SJCRH30 (cell line): ENCODE measurements around the gene OR52M1. TPM values are rescaled to one million over a fixed set of nuclear protein-coding genes. Genes with fewer than 3 reads are reported as not detected.

ENCODE experiments used
- DNase-seq, 2 experiments: peaks; one replicate each; pipeline ENCODE4 v3.0.0-alpha.2; 2015 to 2020
- H3K27ac ChIP-seq: fragments of 250-450 bp; sonication (Bioruptor Pico); 2 replicates; pipeline ENCODE4 v1.5.1; 2020; ENCODE audit warnings: mild to moderate bottlenecking, moderate library complexity
- H3K27me3 ChIP-seq: fragments of 250-450 bp; sonication (Bioruptor Pico); 2 replicates; pipeline ENCODE4 v1.5.1; 2020; ENCODE audit warnings: mild to moderate bottlenecking, moderate library complexity
- H3K36me3 ChIP-seq: fragments of 250-450 bp; sonication (Bioruptor Pico); 2 replicates; pipeline ENCODE4 v1.5.1; 2020; ENCODE audit warnings: mild to moderate bottlenecking, moderate library complexity
- H3K4me1 ChIP-seq: fragments of 250-450 bp; sonication (Bioruptor Pico); 2 replicates; pipeline ENCODE4 v1.5.1; 2020; ENCODE audit warnings: mild to moderate bottlenecking, moderate library complexity
- H3K4me3 ChIP-seq: fragments of 250-450 bp; sonication (Bioruptor Pico); 2 replicates; pipeline ENCODE4 v1.5.1; 2020; ENCODE audit warnings: mild to moderate bottlenecking, moderate library complexity
- H3K9me3 ChIP-seq: fragments of 250-450 bp; sonication (Bioruptor Pico); replicated peaks from 2 replicates; pipeline ENCODE4 v1.5.1; 2020; ENCODE audit warnings: mild to moderate bottlenecking, moderate library complexity
- total RNA-seq: library from RNA; depleted of rRNA; stranded (reverse); fragments of >200 nt; shearing (Covaris generic); gene quantifications from 2 replicates; pipeline ENCODE4 v1.2.3, GENCODE V29; 2014

OR52M1 gene
- total RNA-seq, 1 experiment from 2014 or later, result not detected

DNA sequence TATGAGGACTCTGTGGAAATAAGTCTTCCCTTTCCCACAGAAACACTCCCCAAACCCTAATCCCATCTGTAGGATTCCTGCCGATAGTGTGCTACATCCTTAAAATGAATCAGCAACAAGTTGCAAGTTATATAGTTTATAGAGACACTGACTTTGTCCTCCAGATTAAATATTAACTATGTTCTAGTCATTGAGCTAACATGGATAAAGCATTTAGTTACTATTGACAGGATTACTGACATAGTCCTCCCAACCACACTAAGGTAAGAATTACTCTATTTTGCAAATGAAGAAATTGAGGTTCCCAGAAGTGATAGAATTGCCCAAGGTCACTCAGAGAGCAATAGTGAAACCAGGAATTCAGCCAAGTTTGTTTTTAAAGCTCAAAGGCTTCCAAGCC lies 1.9 kb downstream of the OR52M1 start:
- H3K36me3 ChIP-seq, result no peaks in the 10 kb centered on the region
- no peak for DNase-seq
- H3K27me3 ChIP-seq, result no peaks in the 10 kb centered on the region
- no peaks in the 10 kb centered on the region for H3K4me1 ChIP-seq
- no peaks in the 10 kb centered on the region for H3K9me3 ChIP-seq
- H3K4me3 ChIP-seq, result no peak overlapping the region
- H3K27ac ChIP-seq, result no peak overlapping the region

DNA sequence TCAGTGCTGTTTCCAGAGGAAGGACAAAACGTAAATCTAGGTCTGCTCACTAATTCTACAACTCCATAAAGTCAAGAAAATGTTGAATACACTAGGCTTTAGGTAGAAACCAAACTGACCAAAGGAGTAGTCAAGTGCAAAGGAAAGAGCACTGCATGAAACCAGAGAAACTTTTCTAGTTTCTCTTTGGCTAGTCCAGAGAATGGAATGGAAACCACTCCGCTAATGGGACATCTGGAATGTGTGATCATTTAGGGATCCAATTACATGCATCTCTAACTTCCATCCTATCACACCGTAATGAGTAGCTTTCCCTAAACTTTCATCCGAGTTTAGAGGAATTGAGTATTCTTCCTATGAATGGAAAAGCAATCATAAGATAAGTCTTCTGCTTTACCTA lies 2.4 kb downstream of the OR52M1 start:
- H3K27me3 ChIP-seq, result no peaks in the 10 kb centered on the region
- H3K4me3 ChIP-seq, result no peak overlapping the region
- no peaks in the 10 kb centered on the region for H3K4me1 ChIP-seq
- H3K36me3 ChIP-seq, result no peaks in the 10 kb centered on the region
- DNase-seq, result no peak
- H3K9me3 ChIP-seq, result no peaks in the 10 kb centered on the region
- H3K27ac ChIP-seq, result no peak overlapping the region

DNA sequence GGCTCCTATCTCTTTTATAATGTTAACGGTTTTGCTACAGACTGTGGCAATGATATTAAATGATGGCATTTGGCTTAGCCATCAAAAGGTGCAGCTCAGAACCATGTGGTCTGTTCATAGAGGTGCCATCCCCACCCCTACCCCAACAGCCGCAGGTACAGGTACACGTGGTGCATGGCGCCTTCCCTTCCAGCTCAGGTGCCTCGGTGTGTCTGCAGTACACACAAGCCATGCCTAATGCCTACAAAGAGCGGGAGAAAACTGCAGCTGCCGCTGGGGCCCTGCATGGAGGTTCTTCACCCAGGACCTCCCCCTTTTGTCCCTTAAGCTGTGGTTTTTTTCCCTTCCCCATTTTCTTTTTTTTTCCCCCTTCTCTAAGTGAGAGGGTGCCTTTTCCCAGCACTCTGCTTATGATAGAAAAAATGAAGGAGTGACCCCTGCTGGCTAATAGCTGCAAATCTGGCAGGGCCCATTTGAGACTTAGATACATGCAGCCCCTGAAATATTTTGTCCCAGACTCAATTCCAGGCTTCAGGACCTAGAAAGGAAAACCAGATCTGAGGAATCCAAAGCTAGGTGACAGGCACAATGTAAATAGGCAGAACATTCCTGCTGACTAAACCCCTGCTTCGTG lies 6.5 kb downstream of the OR52M1 start:
- H3K9me3 ChIP-seq, result no peaks in the 10 kb centered on the region
- no peaks in the 10 kb centered on the region for H3K4me1 ChIP-seq
- H3K27me3 ChIP-seq, result no peaks in the 10 kb centered on the region
- peak in 1 of 2 experiments; percentile 26 for DNase-seq
- no peak overlapping the region for H3K4me3 ChIP-seq
- H3K36me3 ChIP-seq, result no peaks in the 10 kb centered on the region
- H3K27ac ChIP-seq, result no peak overlapping the region

DNA sequence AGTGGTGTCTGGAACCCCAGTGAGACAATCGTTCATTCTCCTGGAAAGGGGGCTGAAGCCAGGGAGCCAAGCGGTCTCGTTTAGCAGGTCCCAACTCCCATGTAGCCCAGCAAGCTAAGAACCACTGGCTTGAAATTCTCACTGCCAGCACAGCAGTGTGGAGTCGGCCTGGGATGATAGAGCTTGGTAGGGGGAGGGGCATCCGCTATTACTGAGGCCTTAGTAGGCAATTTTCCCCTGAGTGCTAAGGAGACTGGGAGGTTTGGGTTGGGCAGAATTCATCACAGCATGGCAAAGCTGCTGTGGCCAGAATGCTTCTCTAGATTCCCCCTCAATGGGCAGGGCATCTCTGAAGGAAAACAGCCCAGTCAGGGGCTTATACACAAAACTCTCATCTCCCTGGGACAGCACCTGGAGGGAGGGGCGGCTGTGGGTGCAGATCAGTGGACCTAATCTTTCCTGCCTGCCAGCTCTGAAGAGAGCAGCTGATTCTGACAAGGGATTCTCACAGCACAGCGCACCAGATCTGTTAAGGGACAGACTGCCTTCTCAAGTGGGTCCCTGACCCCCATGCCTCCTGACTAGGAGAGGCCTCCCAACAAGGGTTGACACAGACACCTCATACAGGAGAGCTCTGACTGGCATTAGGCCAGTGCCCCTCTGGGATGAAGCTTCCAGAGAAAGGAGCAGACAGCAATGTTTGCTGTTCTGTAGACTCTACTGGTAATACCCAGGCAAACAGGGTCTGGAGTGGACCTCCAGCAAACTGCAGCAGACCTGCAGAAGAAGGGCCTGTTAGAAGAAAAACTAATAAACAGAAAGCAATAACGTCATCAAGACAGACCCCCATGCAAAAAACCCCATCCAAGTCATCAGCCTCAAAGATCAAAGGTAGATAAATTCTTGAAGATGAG lies 14.8 kb downstream of the OR52M1 start:
- no peak for DNase-seq
- H3K4me3 ChIP-seq, result no peak overlapping the region
- H3K4me1 ChIP-seq, result no peaks in the 10 kb centered on the region
- H3K36me3 ChIP-seq, result no peaks in the 10 kb centered on the region
- no peaks in the 10 kb centered on the region for H3K9me3 ChIP-seq
- no peak overlapping the region for H3K27ac ChIP-seq
- no peaks in the 10 kb centered on the region for H3K27me3 ChIP-seq

DNA sequence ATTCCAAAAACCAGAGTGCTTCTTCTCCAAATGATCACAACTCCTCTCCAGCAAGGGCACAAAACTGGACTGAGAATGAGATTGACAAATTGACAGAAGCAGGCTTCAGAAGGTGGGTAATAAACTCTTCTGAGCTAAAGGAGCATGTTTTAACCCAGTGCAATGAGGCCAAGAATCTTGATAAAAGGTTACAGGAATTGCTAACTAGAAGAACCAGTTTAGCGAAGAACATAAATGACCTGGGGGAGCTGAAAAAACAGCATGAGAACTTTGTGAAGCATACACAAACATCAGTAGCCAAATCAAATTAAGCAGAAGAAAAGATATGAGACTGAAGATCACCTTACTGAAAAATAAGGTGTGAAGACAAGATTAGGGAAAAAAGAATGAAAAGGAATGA lies 15.5 kb downstream of the OR52M1 start:
- no peak overlapping the region for H3K4me3 ChIP-seq
- H3K27ac ChIP-seq, result no peak overlapping the region
- H3K4me1 ChIP-seq, result no peaks in the 10 kb centered on the region
- H3K36me3 ChIP-seq, result no peaks in the 10 kb centered on the region
- DNase-seq, result no peak
- no peaks in the 10 kb centered on the region for H3K9me3 ChIP-seq
- no peaks in the 10 kb centered on the region for H3K27me3 ChIP-seq

DNA sequence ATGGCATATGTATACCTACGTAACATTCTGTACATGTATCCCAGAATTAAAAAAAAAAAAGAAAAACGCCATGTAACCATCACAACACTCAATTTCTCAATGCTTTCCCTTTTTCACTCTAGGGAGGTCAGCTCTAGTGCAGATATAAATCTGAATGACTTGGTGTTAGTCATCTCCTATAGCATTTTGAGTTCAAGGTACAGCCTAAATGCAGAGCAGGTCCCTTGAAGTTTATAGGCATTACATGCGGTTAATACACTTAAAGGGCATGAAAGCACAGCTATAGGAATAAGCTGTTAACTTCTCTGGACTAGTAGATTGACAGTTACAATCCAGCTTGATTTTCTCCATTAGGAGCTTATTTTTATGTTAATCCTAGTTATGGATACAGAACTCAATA lies 20.4 kb downstream of the OR52M1 start:
- Histone ChIP-seq H3K4me1 (no peaks in the 10 kb centered on the region), H3K4me3 (no peak overlapping the region), H3K9me3 (no peaks in the 10 kb centered on the region), H3K27ac (no peak overlapping the region), H3K27me3 (no peaks in the 10 kb centered on the region), H3K36me3 (no peaks in the 10 kb centered on the region)
- DNase-seq, result no peak

DNA sequence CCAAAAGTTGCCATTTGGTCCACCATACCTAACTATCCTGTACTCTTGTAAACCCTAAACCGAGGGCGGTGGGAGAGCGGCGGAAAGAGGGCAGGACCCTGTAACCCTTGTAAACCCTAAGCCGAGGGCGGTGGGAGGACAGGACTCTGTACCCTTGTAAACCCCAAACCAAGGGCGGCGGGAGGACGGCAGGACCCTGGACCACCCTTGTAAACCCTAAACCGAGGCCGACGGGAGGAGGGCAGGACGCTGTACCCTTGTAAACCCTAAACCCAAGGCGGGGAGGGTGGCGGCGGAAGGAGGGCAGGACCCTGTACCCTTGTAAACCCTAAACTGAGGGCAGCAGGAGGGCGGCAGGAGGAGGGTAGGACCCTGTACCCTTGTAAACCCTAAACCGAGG lies 24.1 kb downstream of the OR52M1 start:
- H3K36me3 ChIP-seq, result no peaks in the 10 kb centered on the region
- no peaks in the 10 kb centered on the region for H3K4me1 ChIP-seq

DNA sequence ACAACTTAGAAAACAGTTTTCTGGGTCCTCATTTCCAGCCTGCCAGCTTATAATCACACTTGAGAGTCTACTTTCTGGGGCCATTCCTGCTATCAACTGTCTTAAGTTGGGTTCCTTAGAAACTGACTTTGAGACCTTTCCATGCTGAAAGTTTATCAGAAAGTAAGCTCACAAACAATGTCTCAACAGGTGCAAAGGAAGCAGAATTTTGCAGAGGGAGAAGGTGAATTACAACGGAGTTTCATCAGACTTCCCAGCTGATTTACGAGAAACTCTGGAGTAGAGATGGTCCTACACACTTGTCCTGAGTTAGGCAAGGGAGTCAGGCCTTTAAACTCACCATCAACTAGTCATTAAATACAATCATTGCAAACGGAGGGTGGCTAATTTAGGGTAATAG lies 31.9 kb downstream of the OR52M1 start:
- DNase-seq, result no peak
- Histone ChIP-seq H3K9me3 (no peaks in the 10 kb centered on the region), H3K36me3 (no peaks in the 10 kb centered on the region), H3K4me1 (no peaks in the 10 kb centered on the region), H3K27ac (no peak overlapping the region), H3K4me3 (no peak overlapping the region), H3K27me3 (0 out of 2 replicates have a peak, but pooled peaks cover 5% of the 10 kb centered on the region)

More for the DNA sequence above, 24.1 kb downstream of the OR52M1 start:
- no peak overlapping the region for H3K4me3 ChIP-seq
- no peak overlapping the region for H3K27ac ChIP-seq
- H3K27me3 ChIP-seq, result no peaks in the 10 kb centered on the region
- no peaks in the 10 kb centered on the region for H3K9me3 ChIP-seq
- no peak for DNase-seq

DNA sequence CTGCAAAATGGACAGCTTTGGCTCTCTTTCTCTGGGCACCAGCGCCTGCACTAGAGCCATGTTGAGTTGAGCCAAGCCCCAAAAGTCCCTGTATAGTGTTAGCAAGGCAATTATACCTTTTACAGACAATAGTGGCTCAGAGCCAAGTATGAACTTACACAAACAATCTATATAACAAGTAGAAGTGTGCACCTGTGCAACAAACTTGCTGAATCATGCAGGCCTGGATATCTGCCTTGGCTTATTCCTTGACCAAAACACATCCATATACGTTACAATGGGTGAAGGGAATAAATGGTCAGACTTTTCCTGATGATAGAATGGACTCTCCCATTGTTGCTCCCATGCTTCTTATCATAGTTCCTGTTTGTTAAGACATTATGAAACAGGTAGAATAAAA lies 32.8 kb downstream of the OR52M1 start:
- Histone ChIP-seq H3K36me3 (no peaks in the 10 kb centered on the region), H3K4me3 (no peak overlapping the region), H3K4me1 (no peaks in the 10 kb centered on the region), H3K9me3 (no peaks in the 10 kb centered on the region), H3K27me3 (0 out of 2 replicates have a peak, but pooled peaks cover 5% of the 10 kb centered on the region), H3K27ac (no peak overlapping the region)
- DNase-seq, result no peak

DNA sequence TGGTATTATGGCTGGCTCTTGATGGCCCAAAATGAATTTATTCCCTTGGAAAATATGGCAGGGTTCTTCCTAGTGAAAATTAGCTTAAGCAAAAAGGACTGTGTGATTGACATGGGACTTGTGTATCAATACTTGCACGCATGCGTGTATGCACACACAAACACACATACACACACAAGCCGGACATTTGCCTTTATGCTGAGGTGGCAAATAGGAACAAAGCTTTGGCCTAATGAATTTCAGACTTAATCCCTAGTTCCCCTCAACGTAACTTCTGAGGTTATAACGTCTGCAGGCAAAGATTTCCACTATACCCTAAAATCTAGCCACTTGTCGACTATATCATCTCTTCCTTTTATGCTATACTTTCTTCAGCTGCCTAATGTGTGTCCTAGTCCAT lies 33.6 kb downstream of the OR52M1 start:
- Histone ChIP-seq H3K27ac (no peak overlapping the region), H3K4me1 (no peaks in the 10 kb centered on the region), H3K9me3 (no peaks in the 10 kb centered on the region), H3K4me3 (no peak overlapping the region), H3K27me3 (0 out of 2 replicates have a peak, but pooled peaks cover 5% of the 10 kb centered on the region), H3K36me3 (no peaks in the 10 kb centered on the region)
- DNase-seq, result no peak

DNA sequence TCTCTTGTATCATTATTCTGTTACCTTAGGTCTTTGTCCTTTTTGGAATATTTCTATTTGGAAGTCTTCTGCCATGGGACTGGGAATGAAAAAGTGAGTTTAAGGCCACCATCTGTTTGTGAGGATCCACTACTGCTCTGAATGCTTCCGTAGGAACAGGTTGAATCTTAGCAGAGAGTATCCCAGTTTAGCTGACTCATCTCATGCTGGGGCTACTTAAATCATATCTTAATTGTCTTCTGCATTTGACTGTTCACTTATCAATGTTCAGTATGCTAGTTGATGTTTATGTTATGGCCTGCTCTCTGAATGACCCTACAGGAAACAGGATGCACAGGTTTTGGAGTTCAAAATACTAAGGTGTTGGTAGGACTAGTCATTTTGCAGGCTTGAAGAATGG lies 35.1 kb downstream of the OR52M1 start:
- no peaks in the 10 kb centered on the region for H3K36me3 ChIP-seq
- no peak overlapping the region for H3K27ac ChIP-seq
- no peaks in the 10 kb centered on the region for H3K9me3 ChIP-seq
- H3K27me3 ChIP-seq, result 0 out of 2 replicates have a peak, but pooled peaks cover 5% of the 10 kb centered on the region
- H3K4me3 ChIP-seq, result no peak overlapping the region
- DNase-seq, result no peak
- H3K4me1 ChIP-seq, result no peaks in the 10 kb centered on the region

DNA sequence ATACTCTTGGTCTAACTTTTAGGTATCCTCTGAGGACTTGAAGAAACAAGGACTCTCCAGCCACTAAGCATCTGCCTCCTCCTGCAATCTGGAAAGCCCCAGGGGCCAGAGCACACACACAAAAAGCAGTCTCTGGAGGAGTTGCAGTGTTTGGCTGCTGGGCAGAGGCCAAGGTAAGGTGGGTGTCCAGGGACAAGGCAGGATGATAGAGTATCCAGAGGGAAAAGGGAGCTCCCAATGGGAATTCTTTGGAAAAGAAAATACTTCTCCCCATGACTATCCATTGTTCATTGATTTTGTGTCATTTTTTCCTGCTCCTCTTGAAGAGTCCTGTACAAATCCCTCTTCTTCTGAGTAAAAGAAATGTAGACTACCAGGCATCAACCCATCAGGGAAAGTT lies 36.5 kb downstream of the OR52M1 start, which contains the start of gene OR52I2:
OR52I2 (plus strand) TSS at position 301 of the 400 bp plus-strand sequence.
- Histone ChIP-seq H3K36me3 (no peaks in the 10 kb centered on the region), H3K4me1 (no peaks in the 10 kb centered on the region), H3K27me3 (0 out of 2 replicates have a peak, but pooled peaks cover 5% of the 10 kb centered on the region), H3K9me3 (no peaks in the 10 kb centered on the region), H3K4me3 (no peak within 1 kb of the TSS), H3K27ac (no peak within 1 kb of the TSS)
- DNase-seq, result no peak

DNA sequence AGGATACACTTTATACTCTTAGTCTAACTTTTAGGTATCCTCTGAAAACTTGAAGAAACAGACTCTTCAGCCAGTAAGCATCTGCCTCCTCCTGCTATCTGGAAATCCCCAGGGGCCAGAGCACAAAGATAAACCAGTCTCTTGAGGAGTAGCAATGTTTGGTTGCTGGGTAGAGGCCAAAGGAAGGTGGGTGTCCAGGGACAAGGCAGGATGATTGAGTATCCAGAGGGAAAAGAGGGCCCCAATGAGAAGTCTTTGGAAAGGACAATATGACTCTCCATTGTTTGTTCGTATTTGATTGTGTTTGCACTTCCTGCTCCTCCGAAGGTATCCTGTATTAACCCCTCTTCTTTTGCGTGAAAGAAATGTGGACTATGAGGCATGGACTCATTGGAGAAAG lies 44.0 kb downstream of the OR52M1 start:
- no peak for DNase-seq
- H3K27me3 ChIP-seq, result no peaks in the 10 kb centered on the region
- H3K27ac ChIP-seq, result no peak overlapping the region
- H3K4me3 ChIP-seq, result no peak overlapping the region
- H3K9me3 ChIP-seq, result no peaks in the 10 kb centered on the region
- no peaks in the 10 kb centered on the region for H3K36me3 ChIP-seq
- no peaks in the 10 kb centered on the region for H3K4me1 ChIP-seq

DNA sequence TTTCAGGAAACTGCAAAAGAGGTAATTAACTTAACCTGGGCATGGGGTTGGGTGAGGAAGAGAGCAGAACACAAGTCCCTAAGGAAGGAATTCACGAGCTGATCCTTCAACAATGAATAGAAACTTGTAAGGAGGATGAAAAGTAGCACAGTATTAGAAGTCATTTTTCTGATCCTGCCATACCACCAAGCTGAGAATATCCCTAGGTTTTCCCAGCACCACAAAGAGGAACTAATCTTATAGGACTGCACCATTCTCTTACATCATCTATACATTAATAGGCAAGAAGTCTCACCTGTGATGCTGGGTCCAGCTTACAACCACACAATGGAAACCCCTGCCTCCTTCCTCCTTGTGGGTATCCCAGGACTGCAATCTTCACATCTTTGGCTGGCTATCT lies 48.7 kb downstream of the OR52M1 start, which contains the start of gene OR52I1:
OR52I1 (plus strand) TSS at position 301 of the 400 bp plus-strand sequence; CDS start at position 301, 0 bp downstream.
- no peak for DNase-seq
- H3K27ac ChIP-seq, result no peak within 1 kb of the TSS
- H3K9me3 ChIP-seq, result no peaks in the 10 kb centered on the region
- no peaks in the 10 kb centered on the region; the same call in 1 of the 2 replicates for H3K36me3 ChIP-seq
- no peaks in the 10 kb centered on the region for H3K4me1 ChIP-seq
- H3K27me3 ChIP-seq, result no peaks in the 10 kb centered on the region
- H3K4me3 ChIP-seq, result no peak within 1 kb of the TSS
